GM08714 (cell line): ENCODE measurements around the gene HPSE2.
"Not testable (repeated sequence)": the region's sequence is repeated elsewhere in the genome, so short reads cannot be mapped to it uniquely, and the experiment has no call there.

Experiments used
- H3K4me3 ChIP-seq: fragments of 200-500 bp; sonication (Bioruptor generic); 2 replicates; pipeline ENCODE4 v1.5.1; 2014; ENCODE audit warnings: mild to moderate bottlenecking, low read length, inconsistent platforms
- ZNF274 ChIP-seq: IDR thresholded peaks from 2 replicates; pipeline ENCODE4 v1.6.1; 2012; ENCODE audit warnings: mild to moderate bottlenecking, low read depth, low read length

The HPSE2 gene

DNA sequence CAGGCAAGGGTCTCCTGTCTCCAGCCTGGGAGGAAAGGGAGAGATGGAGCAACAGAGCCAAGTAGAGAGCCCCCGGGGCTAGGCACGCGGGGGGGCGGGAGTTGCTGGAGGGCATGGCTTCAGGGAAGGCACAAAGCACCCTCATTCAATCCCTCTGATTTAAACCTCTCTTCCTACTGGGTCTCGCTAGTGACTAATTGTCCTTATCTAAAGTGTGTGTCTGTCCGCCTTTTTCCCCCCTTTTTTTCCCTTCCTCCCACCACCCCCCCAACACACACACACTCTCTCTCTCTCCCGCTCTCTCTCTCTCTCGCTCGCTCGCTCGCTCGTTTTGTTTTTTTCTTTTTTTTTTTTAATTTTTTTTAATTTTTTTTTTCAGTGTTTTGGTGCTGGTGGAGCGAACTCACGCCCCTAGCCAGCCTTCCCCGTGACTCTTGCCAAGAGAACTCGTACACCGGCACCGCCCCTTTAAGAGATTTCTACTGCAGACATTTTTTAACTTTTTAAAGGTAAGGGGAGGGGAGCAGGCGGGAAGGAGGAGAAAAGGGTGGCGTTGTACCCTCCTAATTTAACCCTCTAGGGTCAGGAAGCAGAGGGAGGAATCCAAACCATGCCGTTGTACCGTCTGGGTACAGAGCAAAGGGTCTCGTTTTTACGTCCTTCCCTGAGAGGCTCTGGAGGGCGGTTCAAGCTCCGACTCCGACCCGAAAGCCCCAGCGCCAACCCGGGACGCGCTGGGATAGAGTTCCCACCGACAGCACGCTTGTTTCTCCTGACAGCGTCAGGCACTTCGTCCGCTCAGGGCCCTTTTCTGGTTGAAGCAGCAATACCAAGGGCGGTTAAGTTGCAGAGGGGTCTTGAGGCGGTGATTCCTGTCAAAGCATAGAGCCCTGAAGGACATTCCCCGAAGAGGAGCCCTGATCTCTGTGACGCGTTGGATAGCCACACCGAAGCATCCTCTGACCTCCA lies at the start of gene HPSE2:
Gene HPSE2 (minus strand): TSS at position 195 of the 969 bp plus-strand sequence.
- no peak within 1 kb of the TSS; the same call in 1 of the 2 replicates for H3K4me3 ChIP-seq
- TF ChIP-seq ZNF274, result no peak

DNA sequence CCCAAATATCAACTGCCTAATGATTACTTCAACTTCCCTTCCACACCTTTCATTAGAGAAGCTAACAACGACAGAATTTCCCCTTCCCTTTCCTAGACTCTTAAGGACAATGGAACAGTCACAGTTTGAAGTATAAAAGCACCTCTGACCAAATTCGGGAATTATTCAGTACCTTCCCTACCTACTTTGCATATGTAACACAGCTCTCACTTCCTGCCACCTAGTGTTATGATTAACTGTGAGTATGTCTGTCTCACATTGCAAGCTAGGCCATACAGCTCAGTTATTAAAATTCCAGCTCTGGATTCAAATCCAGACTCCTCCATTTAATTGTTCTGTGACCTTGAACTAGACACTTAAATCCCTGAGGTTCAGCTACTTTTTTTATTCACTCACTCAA lies 44.8 kb upstream of the HPSE2 start:
- no peak for TF ChIP-seq ZNF274
- no peak overlapping the region for H3K4me3 ChIP-seq

DNA sequence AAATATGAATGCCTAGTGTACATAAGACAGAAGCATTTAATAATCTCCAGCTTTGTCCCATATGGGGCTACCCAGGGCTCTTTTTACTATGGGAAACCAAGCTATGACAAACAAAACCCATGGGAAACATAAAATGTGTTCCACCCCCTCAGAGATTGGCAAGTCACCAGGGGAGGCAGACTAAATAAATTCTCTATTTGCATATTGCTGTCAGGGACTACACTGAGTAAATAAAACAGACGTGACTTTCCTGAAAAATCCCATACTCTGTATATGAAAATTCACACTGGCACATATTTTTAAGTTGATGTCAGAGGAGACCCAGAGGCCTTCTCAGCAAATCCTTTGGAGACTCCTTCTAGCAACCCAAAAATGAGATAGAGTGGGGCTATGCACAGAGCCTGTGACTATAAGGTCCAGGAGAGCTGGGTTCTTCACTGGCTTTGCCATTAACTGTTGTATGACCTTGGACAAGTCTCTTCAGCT lies 44.0 kb upstream of the HPSE2 start:
- no peak for TF ChIP-seq ZNF274

DNA sequence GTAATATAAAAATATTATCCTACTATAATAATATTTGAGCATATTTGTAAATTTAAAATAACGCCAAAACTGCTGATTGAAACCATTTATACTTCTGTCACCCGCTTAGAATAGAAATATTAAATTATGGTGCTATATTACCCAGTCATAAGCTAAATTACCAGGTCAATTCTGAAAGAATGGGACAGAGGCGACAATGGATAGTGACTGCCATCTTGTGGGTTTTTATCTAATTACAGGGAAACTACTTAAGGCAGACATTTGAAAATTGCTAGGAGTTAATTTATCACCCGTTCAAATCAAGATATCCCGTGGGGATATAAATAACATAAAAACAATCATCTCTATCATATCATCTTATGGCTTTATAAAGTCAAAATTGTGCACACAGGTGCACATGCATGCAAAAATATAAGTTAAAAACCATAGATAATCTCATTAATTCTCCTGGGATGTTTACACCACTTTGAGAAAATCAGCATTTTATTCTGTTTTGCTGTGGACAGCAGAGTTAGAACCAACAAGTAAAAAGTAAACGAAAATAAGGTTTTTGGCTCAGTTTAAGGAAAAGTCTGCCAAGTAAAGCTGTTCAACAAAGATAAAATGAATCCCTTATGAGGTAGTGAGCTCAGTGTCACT lies 41.3 kb upstream of the HPSE2 start:
- no peak for TF ChIP-seq ZNF274
- no peak overlapping the region for H3K4me3 ChIP-seq

More for the DNA sequence above, 44.0 kb upstream of the HPSE2 start:
- no peak overlapping the region for H3K4me3 ChIP-seq

GRCh38 chr10:99266383-99266782 lies 30.7 kb upstream of the HPSE2 start:
- TF ChIP-seq ZNF274, result no peak
- H3K4me3 ChIP-seq, result no peak overlapping the region

DNA sequence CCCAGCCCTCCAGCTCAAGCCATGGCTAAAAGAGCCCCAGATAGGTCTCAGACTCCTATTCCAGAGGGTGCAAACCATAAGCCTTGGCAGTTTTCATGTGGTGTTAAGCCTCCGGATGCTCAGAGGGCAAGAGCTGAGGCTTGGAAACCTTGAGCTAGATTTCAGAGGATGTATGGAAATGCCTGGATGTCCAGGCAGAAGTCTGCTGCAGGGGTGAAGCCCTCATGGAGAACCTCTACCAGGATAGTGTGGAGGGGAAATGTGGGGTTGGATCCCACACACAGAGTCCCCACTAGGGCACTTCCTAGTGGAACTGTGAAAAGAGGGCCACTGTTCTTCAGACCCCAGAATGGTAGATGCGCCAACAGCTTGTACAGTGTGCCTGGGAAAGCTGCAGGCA lies 13.2 kb upstream of the HPSE2 start:
- H3K4me3 ChIP-seq, result no peak overlapping the region
- TF ChIP-seq ZNF274, result no peak

- not testable (repeated sequence) for H3K4me3 ChIP-seq
Observed at GRCh38 chr10:99247893-99248292, 12.2 kb upstream of the HPSE2 start.

GRCh38 chr10:99236627-99237309 lies 1.1 kb upstream of the HPSE2 start:
- TF ChIP-seq ZNF274, result no peak
- H3K4me3 ChIP-seq, result no peak overlapping the region

GRCh38 chr10:99234791-99235657 lies 628 bp downstream of the HPSE2 start:
- no peak for TF ChIP-seq ZNF274
- H3K4me3 ChIP-seq, result no peak overlapping the region; the same call in 1 of the 2 replicates

DNA sequence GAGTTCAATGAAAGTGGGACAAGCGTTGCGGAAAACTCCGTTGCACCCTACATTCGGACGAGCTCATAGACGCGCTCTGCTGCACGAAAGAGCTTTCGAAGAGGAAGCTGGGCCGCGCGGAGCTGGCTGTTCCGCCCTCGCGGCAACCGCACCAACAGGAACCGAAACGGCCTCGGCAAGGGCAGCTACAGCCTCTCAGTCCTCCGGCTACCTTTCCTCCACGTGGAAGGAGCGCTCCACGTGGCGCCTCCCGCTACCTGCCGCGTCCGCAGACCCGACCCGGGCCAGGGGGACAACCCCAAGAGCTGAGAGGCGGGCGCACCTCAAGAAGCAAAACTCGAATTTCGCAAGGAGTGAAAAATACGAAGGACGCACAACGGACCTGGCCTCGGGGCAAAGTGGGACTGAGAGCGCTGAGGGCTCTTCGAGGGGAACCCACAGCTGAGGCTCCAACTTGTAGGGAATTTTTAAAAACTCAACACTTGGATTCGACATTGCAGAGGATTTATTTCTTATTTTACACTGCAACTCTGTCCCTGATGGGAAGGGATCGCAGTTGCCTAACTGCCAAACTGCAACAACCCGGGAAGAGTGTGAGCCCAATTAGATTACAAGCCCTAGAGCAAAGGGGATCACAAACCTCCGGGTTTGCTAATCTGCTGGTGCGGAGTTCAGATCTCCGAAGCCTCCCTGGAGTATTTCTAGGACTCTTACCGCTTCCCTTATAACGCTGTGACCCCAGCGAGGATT lies 1.4 kb downstream of the HPSE2 start:
- no peak for TF ChIP-seq ZNF274

DNA sequence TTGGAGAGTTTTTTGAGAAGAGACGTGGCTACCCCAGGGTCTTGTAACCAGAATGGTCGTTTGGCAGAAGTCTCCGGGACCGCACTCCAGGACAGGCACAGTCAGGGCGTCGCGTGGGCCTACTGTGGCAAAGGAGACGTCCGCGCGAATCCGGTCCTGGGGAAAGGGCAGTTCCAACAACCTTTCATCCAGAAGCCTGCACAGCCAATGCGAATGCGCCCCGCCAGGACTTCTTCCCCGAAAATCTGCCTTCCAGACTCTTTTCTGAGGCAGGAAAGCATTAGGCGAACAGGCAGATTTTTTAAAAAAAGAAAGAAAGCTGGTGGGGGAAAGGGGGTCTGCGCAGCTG lies 2.0 kb downstream of the HPSE2 start:
- no peak overlapping the region; the same call in 1 of the 2 replicates for H3K4me3 ChIP-seq
- TF ChIP-seq ZNF274, result no peak

More for the DNA sequence above, 1.4 kb downstream of the HPSE2 start:
- H3K4me3 ChIP-seq, result no peak overlapping the region

GRCh38 chr10:99233000-99233688 lies 2.5 kb downstream of the HPSE2 start:
- no peak for TF ChIP-seq ZNF274
- H3K4me3 ChIP-seq, result no peak overlapping the region; the same call in 1 of the 2 replicates

DNA sequence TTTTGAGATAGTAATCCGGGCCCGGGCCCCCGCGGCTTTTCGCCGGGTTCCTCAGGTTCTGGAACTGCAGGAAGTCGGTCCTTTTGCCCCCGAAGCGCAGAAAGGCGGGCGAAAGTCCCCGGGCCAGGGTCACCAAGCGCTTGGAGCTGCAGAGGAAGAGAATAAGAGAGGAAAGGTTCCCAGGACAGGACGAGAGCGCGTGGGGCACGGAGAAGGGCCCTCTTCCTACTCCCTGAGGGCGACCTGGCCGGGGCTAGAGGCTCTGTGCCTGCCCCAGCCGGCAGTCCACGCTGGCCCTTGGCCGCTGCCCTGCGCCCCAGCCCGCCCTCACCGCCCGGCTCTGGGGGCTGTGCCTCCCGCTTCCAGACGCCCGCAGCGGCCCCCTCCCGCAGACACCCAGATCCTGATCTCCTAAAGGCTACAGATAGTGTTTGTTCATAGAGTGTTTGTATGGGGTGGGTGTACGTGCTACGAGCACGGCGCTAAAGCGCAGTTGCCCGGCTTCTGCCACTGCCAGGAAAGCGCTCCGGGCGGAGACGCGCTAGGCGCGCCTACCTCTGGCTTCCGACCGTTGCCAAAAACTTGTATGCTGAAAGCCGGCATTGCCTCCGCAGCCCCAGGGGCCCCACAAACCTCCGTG lies 3.2 kb downstream of the HPSE2 start:
- no peak for TF ChIP-seq ZNF274
- no peak overlapping the region; the same call in 1 of the 2 replicates for H3K4me3 ChIP-seq
